ENCODE data around the gene ITIH4.
"Not testable (repeated sequence)": the region's sequence is repeated elsewhere in the genome, so short reads cannot be mapped to it uniquely, and the experiment has no call there.

Gene ITIH4

GRCh38 chr3:52784021-52784621, 46.4 kb downstream of the ITIH4 start:
- DNase-seq: no peak

GRCh38 chr3:52783211-52783555, 47.3 kb downstream of the ITIH4 start:
- no peak for DNase-seq

GRCh38 chr3:52782412-52783210, 47.9 kb downstream of the ITIH4 start:
- DNase-seq: no peak

GRCh38 chr3:52781741-52782140, 48.7 kb downstream of the ITIH4 start:
- DNase-seq: no peak

GRCh38 chr3:52779837-52780585, 50.5 kb downstream of the ITIH4 start:
- no peak for DNase-seq

- DNase-seq: no peak
Measured at GRCh38 chr3:52779011-52779836, 51.2 kb downstream of the ITIH4 start.

- DNase-seq: no peak
Measured at GRCh38 chr3:52777959-52778805, 52.3 kb downstream of the ITIH4 start.

GRCh38 chr3:52777127-52777958, 53.1 kb downstream of the ITIH4 start, which contains the start of gene ITIH1:
TSS of gene ITIH1 (plus strand) at chr3:52777599. CDS start at chr3:52777616, 17 bp downstream.
- no peak for DNase-seq

- DNase-seq: not testable (repeated sequence)
Measured at GRCh38 chr3:52776486-52776885, 54.0 kb downstream of the ITIH4 start.

GRCh38 chr3:52775877-52776276, 54.6 kb downstream of the ITIH4 start:
- no peak for DNase-seq

GRCh38 chr3:52774901-52775864, 55.3 kb downstream of the ITIH4 start:
- DNase-seq: peak in 1 of 51 donors; percentile 27

- no peak for DNase-seq
Measured at GRCh38 chr3:52774066-52774713, 56.3 kb downstream of the ITIH4 start.

GRCh38 chr3:52773361-52774065, 57.0 kb downstream of the ITIH4 start:
- DNase-seq: no peak

GRCh38 chr3:52771702-52772101, 58.8 kb downstream of the ITIH4 start:
- DNase-seq: no peak

GRCh38 chr3:52771334-52771681, 59.2 kb downstream of the ITIH4 start:
- no peak for DNase-seq

GRCh38 chr3:52770496-52771333, 59.8 kb downstream of the ITIH4 start, which contains the start of gene NEK4:
TSS of gene NEK4 (minus strand) at chr3:52770940. CDS start at chr3:52770746, 194 bp downstream.
- peak; percentile 44 to 95 (median 86) for DNase-seq
